Keratinocyte (primary cell): ENCODE results near the gene CDHR3.

Source experiments
- CTCF ChIP-seq, 3 experiments: IDR thresholded peaks in 1 of 3; conservative IDR thresholded peaks in 1 of 3; optimal IDR thresholded peaks in 1 of 3; 2 replicates in 2 of 3; 3 replicates in 1 of 3; pipeline versions ENCODE3 to v1.5.1; 2011; ENCODE audit warnings: low read length in 3 of 3, mild to moderate bottlenecking in 3 of 3, moderate library complexity in 2 of 3, control low read depth in 1 of 3, inconsistent platforms in 1 of 3; ENCODE audit not compliant: insufficient read depth in 2 of 3; ENCODE audit errors: extremely low read depth in 1 of 3
- EZH2 ChIP-seq: IDR thresholded peaks from one replicate; pipeline ENCODE4 v1.6.1; 2012; ENCODE audit warnings: inconsistent platforms, mild to moderate bottlenecking, low read length, moderate library complexity

- TF ChIP-seq CTCF (optimal IDR thresholded peaks at IDR 0.05 in 1 of 3, IDR thresholded peaks at IDR 0.05 in 1 of 3, conservative IDR thresholded peaks at IDR 0.05 in 1 of 3; ENCODE audit: extremely low read depth in 1 of 3, insufficient read depth in 2 of 3, low read length in 3 of 3) = no peak
- no peak for TF ChIP-seq EZH2
Measured at GRCh38 chr7:105962353-105962752, 711 bp upstream of the CDHR3 start.
